HCT116 (cell line): ENCODE data around the gene SECTM1.

Experiments used
- CBX3 ChIP-seq: IDR thresholded peaks from 2 replicates; pipeline ENCODE4 v1.6.1; 2012; ENCODE audit warnings: low read depth
- CEBPB ChIP-seq: IDR thresholded peaks from 2 replicates; pipeline ENCODE4 v1.6.1; 2012; ENCODE audit warnings: low read depth
- POLR2A ChIP-seq: IDR thresholded peaks from 2 replicates; pipeline ENCODE4 v1.7.0; 2011; ENCODE audit warnings: borderline replicate concordance; ENCODE audit not compliant: insufficient read depth, insufficient read length; ENCODE audit errors: extremely low read depth
- POLR2AphosphoS5 ChIP-seq: IDR thresholded peaks from 2 replicates; pipeline ENCODE4 v1.6.1; 2011; ENCODE audit warnings: mild to moderate bottlenecking, low read depth, low read length, moderate library complexity
- TCF7L2 ChIP-seq: IDR thresholded peaks from 2 replicates; pipeline ENCODE4 v1.7.0; 2011; ENCODE audit warnings: borderline replicate concordance, inconsistent platforms; ENCODE audit not compliant: insufficient read depth, insufficient read length; ENCODE audit errors: extremely low read depth
- TF ChIP-seq, protein P1 (sequence below), 3 experiments: fragments of 200-600 bp in 1 of 3; sonication (generic) in 1 of 3; IDR thresholded peaks in 2 of 3; conservative IDR thresholded peaks in 1 of 3; 2 replicates each; pipeline ENCODE4 v1.5.1; 2012 to 2017; ENCODE audit warnings: low read depth in 2 of 3, low read length in 2 of 3, antibody characterized with exemption in 1 of 3, borderline replicate concordance in 1 of 3, control low read depth in 1 of 3, mild to moderate bottlenecking in 1 of 3, mixed read lengths in 1 of 3, mixed run types in 1 of 3, moderate library complexity in 1 of 3; ENCODE audit not compliant: insufficient read depth in 1 of 3

DNA sequence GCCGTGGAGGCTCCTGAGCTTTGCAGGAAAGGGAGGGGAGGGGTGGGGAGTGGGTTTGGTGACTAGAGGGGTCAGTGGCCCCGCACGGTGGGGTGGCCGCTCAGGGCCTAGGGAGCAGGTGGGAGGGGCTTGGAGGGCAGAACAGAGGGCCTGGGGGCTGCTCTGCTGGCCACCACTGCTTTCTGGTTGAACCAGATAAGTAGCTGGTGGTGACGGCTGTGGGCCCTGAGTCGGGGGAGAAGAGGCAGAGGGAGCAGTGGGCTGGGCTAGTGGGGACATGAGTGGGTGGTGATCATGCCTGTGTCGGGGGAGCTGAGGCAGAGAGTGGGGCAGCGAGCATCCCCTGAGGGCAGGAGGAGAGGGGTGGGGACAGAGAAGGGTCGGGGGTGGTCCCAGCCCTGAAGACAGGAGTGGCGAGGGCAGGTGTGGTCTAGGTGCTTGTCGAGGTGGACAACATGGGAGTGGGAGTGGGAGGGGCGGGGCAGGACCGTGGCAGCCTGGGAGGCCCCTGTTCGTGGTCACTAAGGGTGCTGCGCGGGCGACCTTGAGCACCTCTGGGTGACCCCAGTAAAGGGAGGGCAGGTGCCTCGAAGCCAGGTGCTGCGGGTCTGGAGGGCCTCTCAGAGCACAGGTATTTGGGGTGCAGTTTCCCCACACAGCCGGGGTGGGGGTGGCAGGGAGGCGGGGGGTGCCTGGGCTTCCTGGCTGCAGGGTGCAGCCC lies 9.9 kb downstream of the SECTM1 start:
- TF ChIP-seq, protein P1, sequence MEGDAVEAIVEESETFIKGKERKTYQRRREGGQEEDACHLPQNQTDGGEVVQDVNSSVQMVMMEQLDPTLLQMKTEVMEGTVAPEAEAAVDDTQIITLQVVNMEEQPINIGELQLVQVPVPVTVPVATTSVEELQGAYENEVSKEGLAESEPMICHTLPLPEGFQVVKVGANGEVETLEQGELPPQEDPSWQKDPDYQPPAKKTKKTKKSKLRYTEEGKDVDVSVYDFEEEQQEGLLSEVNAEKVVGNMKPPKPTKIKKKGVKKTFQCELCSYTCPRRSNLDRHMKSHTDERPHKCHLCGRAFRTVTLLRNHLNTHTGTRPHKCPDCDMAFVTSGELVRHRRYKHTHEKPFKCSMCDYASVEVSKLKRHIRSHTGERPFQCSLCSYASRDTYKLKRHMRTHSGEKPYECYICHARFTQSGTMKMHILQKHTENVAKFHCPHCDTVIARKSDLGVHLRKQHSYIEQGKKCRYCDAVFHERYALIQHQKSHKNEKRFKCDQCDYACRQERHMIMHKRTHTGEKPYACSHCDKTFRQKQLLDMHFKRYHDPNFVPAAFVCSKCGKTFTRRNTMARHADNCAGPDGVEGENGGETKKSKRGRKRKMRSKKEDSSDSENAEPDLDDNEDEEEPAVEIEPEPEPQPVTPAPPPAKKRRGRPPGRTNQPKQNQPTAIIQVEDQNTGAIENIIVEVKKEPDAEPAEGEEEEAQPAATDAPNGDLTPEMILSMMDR (IDR thresholded peaks at IDR 0.05 in 2 of 3, conservative IDR thresholded peaks at IDR 0.05 in 1 of 3; ENCODE audit: borderline replicate concordance in 1 of 3, insufficient read depth in 1 of 3, low read depth in 2 of 3, low read length in 2 of 3) = no peak
- TF ChIP-seq CEBPB (no peak), POLR2A (no peak), CBX3 (no peak), TCF7L2 (no peak), POLR2AphosphoS5 (no peak)
